RPMI8226 (cell line): Measurements from ENCODE around the gene SLC35D2.

Experiments used
- DNase-seq: peaks from one replicate; pipeline ENCODE4 v3.0.0-alpha.2; 2015

SLC35D2 gene

GRCh38 chr9:96304230-96304629 is 79.3 kb downstream of the SLC35D2 start:
- DNase-seq, result no peak

GRCh38 chr9:96302021-96302420 is 81.5 kb downstream of the SLC35D2 start, which contains the start of gene HSD17B3:
Gene HSD17B3 (minus strand): TSS chr9:96302176. CDS start chr9:96302104, 72 bp downstream.
- DNase-seq, result no peak

- no peak for DNase-seq
Measured at GRCh38 chr9:96299823-96300222, 83.7 kb downstream of the SLC35D2 start.

- no peak for DNase-seq
Measured at GRCh38 chr9:96294159-96294545, 89.4 kb downstream of the SLC35D2 start.

- no peak for DNase-seq
Measured at GRCh38 chr9:96293498-96294158, 89.9 kb downstream of the SLC35D2 start.

- DNase-seq, result no peak
Measured at GRCh38 chr9:96289392-96289791, 94.1 kb downstream of the SLC35D2 start.

- no peak for DNase-seq
Measured at GRCh38 chr9:96281641-96282040, 101.9 kb downstream of the SLC35D2 start.

GRCh38 chr9:96279932-96280331 is 103.6 kb downstream of the SLC35D2 start:
- no peak for DNase-seq

GRCh38 chr9:96274939-96275338 is 108.6 kb downstream of the SLC35D2 start:
- no peak for DNase-seq
